ENCODE results near the gene ARRDC1.
"Not testable (repeated sequence)": the region's sequence is repeated elsewhere in the genome, so short reads cannot be mapped to it uniquely, and the experiment has no call there.

ARRDC1 gene, protein sequence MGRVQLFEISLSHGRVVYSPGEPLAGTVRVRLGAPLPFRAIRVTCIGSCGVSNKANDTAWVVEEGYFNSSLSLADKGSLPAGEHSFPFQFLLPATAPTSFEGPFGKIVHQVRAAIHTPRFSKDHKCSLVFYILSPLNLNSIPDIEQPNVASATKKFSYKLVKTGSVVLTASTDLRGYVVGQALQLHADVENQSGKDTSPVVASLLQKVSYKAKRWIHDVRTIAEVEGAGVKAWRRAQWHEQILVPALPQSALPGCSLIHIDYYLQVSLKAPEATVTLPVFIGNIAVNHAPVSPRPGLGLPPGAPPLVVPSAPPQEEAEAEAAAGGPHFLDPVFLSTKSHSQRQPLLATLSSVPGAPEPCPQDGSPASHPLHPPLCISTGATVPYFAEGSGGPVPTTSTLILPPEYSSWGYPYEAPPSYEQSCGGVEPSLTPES

DNA sequence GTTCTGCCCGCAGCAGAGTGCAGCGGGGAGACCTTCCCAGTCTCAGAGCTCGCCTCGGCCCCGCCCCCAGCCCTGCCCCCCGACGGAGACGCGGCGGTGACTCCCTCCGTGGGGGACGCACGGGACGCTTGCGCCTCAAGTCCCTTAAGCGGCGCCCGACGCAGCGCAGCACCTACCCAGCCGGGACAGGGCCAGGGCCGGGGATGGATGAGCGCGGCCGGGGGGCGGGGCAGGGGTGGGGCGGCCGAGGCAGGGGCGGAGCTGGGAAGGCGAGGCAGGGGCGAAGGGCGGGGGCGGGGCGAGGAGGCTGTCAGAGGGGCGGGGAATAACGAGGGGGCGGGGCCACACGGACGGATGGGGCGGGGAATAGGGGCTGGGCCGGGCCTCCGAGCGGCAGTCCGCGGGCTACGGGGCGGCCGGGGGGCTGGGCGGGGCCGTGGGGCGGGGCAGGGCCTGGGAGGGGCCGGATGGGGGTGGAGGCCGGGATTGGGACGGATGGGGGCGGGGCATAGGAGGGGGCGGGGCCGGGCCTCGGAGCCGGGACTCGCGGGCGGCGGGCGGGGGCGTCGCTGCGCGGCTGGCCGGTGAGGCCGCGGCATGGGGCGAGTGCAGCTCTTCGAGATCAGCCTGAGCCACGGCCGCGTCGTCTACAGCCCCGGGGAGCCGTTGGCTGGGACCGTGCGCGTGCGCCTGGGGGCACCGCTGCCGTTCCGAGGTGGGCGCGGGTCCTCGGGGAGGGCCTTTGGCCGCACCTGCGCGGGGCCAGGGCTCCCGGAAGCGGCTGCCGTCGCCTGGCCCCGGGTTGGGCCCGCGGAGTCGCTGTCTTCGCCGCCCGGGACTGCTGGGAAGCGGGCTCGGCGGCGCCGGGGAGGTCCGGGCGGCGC, at the start of gene ARRDC1:
Gene ARRDC1, plus strand, starts transcription at position 566 of the 884 bp plus-strand sequence. Its CDS starts 32 bp downstream, at position 598.
- peak; percentile 80 to 93 for DNase-seq

DNA sequence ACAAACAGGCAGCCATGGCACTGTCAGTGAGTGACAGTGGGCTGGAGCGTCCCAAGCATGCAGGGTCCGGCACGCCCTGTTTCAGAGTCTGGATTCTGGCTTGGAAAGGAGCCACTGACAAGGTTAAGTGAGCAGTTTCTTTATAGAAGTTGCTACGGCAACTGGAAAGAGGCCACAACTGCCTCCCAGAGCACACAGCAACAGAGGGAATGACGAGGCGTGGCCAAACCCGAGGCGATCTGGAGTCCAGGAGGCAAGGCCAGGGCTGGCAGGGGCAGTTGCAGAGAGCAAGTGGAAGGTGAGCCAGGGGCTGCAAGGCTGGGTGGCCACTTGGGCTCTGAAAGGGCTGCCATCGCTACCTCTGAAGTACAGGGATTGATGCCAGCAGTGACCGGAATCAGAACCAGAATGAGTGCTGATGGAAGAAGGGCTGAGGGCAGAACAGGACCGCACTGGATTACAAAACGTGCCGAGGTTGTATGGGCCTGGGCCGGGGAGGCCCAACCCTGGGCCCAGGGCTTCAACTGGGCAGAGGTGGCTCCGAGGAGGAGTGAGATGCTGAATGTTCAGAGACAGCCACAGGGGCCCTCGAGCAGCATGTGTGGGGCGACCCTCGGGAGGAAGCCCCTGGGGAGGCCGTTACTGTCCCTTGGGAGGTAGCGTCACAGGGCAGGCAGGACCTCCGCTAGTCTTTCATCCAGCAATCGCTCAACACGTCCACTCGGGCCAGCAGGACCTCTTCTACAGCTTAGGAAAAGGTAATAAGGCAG, 49.2 kb upstream of the ARRDC1 start:
- DNase-seq: no peak

DNA sequence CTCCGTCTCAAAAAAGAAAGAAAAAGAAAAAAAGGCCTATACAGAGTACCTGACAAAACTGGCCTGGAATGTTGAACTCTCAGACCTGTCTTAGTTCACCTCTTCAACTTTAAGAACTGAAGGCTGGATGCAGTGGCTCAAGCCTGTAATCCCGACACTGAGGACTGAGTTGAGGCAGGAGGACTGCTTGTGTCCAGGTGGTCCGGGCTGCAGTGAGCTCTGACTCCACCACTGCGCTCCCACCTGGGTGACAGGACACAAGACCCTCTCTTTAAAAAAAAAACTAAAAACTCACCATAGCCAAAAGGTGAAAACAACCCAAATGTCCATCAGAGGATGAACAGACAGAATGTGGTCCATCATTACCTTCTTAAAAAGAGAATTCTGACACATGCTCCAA, 47.4 kb upstream of the ARRDC1 start:
- DNase-seq: no peak

DNA sequence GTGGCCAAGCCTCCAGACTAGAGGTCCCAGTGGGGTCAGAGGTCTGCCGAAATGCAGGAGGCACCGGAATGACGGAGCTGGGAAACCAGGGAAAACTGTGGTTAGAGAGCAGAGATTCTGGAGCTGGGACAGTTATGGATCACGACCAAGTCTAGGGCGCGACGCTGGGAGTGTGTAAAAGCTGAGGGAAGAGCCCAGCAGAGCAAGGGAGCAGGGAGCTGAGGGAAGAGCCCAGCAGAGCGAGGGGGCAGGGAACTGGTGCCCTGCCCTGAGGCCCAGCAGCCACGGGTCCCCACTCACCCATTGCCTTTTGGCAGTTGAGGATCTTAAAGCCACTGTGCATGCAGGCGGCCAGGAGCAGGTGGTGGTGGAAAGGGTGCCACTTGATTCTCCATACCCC, 41.4 kb upstream of the ARRDC1 start:
- no peak for DNase-seq

DNA sequence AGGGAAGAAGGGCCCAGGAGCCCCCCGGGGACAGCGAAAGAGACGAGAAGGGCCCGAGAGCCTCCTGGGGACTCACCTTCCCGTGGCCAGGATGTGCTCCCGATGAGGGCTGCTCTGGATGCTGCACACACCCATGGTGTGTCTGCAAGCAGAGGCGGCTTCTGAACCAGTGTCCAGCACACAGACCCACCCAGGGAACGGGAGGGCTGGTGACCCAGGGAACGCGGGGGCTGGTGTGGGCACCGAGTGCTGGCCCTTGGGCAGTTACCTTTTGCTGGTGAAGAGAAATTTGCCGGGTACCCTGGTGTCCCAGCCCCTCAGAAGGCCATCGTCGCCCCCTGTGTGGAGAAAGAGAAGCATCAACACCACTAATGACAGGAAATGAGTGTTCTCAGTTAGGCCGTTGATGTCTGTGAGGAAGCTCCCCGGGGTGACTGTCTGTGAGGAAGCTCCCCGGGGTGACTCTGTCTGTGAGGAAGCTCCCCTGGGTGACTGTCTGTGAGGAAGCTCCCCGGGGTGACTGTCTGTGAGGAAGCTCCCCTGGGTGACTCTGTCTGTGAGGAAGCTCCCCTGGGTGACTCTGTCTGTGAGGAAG, 40.6 kb upstream of the ARRDC1 start:
- DNase-seq: no peak

DNA sequence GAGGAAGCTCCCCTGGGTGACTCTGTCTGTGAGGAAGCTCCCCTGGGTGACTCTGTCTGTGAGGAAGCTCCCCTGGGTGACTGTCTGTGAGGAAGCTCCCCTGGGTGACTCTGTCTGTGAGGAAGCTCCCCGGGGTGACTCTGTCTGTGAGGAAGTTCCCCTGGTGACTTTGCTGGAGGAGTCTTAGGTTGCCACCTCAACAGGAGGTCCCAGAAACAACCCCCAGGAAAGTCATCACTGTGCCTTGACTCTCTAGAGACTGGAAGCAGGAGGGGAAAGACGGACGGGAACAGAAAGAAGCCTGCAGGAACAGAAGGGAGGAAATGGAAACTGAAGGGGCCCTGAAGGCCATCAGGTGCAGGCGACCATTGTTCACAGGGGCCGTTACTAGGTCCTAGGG, 37.0 kb upstream of the ARRDC1 start:
- DNase-seq: not testable (repeated sequence)

DNA sequence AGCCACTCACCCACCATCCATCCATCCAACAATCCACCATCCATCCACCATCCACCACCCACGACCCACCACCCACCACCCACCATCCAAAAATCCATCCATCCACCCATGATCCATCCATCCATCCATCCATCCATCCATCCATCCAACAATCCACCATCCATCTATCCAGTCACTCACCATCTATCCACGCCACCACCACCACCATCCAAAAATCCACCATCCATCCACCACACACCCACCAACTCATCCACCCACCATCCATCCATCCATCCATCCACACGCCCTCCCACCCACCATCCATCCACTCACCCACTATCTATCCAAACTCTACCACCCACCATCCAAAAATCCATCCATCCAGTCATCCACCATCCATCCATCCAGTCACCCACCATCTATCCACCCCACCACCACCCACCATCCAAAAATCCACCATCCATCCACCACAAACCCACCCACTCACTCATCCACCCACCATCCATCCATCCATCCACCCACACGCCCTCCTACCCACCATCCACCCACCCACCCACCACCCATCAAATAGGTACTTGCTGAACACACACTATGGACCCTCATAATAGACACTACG, 35.8 kb upstream of the ARRDC1 start:
- no peak for DNase-seq

DNA sequence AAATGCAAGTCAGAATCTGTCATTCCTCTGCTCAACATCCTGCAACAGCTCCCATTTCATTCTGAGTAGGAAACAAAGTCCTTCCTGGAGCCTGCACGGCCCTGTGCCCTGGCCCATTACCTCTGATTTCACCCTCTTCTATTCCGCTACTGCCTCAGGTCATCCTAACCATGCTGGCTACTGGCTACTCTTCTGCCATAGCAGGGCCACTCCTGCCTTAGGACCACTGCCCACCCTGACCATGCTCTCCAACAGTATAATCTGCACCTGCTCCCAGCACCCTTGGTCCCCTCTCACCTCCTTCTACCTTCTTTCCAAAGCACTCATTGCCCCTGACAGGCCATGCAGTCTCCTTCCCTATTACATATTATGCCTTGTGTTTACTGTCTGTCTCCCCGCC, 34.9 kb upstream of the ARRDC1 start:
- no peak for DNase-seq

DNA sequence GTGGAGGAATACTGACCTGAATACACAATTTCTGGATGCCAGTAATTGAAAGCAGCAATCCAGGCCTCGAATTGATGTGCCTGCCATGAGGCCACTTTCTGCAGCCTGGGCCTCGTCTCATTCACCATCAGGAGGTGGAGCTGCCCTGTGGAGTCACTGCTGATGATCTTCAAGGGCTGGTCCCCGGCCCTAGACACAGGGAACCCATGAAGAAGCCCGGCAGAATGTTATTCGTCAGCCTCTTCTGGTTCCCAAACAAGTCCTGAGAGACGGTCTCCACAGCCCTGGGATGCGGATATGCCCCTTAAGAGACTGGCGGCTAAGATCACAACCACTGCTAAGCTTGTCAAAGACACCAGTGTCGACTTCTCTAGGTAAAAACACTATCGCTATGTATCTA, 31.3 kb upstream of the ARRDC1 start:
- DNase-seq: no peak

DNA sequence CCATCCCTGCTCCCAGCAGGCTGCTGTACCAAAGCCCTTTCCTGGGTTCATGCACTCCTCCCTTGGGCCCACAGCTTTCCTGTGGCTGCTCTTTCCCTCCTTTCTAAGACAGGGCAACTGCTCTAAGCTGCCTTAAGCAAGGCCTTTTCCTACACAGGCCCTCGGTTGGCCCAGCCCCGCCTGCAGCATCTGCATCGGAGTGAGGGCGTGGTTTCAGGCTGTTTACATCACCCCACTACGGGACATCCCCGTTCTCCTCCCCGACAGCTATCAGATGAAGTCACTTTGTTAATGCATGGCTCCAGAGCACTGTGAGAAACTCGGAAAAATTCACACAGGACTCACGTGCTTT, 30.1 kb upstream of the ARRDC1 start:
- no peak for DNase-seq

DNA sequence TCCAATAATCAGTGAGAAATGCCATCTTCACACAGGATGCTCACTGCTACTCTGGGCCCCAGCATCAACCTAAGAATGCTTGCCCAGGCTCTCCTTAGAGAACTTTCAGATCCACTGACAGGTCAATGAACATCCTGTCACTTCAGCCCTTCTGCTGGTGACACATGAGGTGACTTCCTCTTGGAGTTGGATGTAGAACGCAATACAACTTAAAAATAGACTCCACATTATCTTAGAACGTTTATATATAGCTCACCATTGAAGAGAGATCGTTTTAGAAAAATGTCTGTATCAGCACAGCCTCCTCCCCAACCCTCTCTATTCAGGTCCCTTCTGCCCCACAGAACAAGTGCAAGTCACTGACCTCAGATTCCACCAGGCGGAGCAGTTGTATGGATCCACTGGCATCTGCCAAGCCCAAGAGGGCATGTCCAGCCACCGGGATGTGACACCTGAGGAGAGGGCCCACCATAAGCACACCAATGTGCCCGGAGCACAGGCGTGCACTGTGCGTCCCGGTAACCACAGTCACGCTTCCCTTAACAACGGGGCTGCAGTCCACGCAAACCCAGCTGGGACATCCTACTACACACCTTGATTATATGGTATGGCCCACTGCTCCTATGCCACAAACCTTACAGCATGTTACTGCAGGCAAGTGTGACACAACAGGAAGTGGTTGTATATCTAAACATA, 29.6 kb upstream of the ARRDC1 start:
- no peak for DNase-seq

DNA sequence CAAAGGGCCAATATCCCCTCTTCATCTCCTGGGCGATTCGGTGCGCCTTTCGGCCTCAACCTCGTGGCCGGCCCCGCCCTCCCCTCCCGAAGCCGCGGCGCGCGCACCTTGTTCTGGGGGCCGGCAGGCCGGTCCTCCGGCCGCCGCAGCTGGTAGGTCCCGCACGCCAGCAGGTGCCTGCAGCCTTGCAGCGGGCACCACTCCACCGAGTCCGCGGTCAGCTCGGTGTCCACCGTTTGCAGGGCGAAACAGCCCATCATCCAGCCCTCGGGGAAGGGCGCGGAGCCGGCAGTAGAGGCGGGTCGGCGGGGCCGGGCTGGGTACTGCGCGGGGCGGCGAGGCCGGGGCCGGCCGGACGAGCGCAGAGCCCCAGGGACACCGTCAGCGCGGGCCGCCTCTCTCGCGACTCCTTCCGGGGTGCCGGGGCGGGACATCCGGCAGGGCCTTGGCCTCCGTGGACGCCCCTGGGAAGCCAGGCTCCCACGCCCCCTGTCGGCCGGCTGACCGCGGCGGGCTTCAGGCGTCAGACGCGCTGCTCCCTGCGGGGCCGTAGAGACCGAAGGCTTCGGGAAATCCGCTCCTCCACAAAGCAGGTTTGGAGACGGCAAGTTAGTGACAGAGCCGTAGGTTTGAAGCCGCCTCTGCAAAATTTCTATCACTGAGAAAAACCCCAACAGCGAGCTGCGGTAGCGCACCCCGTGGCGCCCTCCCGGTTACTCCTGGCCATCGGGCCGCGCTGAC, 26.8 kb upstream of the ARRDC1 start, which contains the start of gene DPH7:
Gene DPH7, minus strand, starts transcription at position 408 of the 741 bp plus-strand sequence. Its CDS starts 148 bp downstream, at position 260.
- DNase-seq: peak; percentile 52 to 94

DNA sequence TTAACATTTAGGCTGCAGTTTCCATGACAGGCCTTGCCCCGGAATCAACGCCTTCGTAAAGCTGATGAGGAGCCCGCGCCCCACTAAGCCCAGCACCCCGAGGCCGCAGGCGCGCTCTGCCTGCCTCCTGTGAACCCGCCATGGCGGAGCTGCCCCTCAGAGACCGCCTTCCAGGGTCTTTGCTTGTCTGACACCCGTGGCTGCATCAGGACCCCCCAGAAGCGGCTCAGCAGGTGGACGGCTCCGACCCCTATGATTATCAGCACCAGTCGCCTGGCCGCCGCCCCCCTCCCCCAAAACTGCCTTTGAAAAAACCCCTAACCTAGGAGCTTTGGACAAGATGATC, 26.3 kb upstream of the ARRDC1 start:
- DNase-seq: no peak

DNA sequence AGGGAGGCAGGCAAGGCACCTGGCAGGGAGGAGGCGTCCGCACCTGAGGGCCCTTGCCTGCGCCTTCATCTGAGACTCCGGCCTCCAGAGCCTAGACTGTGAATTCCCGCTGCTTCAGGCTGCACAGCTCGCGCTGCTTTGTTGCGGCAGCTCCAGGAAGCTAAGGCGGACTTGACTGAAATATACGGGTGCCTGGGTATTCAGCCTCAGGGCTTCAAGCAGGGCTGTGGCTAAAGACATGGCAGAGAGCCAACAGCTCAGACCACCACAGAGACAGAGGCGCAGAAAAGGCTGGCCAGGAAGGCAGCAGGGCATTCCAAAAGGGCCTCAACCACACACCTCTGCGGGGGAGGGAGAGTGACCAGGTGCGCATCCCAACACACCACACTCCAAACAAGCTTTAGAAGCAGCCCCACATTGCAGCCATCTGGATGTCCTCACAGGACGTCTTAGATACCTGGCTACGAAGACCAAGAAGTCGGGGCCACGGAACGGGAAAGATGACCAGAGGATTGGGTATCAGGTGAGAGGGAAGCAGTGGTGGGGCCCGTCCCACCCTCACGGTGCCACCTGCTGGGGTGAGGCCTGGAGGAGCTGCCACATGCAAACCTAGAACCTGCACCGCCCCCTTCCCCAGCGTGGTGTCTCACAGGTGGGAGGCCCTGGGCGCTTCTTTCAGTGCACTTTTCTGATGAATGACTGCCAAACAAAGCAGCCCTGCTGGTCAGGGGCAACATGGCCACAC, 25.1 kb upstream of the ARRDC1 start:
- no peak for DNase-seq

DNA sequence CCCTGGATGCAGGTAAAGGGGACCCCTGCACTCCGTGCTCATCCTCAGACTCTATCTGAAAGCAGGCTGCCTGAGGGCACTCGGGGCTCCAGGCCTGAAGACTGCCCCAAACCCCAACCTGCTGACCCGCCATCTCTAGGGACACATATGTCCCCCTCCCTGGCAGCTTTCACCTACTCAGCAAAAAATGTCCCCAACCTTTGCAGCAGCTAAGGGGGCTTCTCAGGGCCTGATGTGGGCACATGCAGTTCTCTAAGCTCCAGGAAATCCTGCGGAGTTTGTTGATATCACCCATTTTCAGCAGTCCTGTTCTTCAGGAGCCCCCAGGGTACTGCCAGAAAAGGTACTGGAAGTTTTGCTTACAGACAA, 24.5 kb upstream of the ARRDC1 start:
- DNase-seq: no peak

DNA sequence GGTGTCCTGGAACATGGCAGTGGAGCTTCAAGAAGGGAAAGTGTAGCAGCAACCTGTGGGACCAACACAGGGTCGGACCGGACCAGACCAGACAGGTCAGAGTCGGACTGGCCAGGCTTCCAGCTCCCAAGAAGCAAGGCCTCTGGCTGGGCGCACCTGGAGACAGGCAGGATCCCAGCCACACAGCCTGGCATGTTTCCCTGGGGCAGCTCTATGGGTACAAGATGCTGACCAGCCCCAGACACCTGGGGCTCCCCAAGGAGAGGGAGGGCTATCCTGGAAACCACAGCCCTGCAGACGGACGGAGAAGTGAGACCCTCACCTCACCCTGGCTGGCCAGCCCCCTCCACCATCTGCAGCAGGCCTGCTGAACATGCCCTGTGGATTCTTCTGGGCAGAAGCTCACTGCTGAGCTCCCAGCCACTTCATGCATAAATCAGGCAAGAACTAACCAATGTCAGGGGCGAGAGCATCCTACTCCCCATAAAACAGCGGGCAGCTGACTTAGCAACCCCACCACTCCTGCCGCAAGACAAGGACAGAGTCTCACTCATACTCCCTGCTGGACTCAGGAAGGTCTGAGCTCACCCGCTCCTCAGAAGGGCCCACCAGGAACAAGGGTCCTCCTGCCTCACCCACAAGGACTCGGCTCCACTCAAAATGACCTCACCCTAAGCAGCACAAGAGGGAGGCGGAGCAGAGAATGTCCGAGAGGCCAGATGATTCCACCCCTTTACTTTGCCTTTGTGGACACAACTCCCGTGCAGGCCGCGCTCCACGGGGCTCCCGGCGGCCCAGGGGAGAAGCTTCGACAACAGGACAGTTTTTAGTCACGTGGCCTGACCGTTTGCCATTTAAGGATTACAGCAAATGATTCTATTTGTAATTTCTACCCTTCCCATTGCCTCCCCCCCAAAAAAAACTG, 23.9 kb upstream of the ARRDC1 start:
- no peak for DNase-seq

DNA sequence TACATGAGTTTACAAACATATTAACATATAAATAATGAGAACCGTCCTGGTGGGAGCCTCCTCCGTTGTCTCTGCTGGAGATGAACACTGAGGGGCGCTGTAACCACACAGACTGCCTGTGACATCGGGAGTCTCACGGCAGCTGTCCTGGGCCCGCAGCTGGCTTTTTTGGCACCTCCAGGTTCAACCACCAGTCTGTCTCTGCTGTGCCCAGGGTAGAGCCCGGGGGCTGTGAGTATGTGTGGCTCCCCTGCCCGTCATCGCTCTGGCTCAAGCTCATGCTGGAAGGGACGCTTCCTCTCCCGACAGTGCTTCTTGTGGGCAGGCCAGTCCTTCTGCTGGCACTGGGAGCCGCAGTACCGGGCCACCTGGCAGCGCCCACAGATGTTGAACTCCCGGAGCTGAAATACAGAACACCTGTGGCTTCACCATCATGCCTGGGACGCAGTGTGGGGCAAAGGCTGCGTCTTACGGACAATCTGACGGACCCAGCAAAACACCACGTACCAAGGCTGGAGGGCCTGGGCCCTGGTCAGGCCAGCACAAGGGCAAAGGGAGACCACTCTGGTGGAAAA, 23.1 kb upstream of the ARRDC1 start:
- DNase-seq: peak in 1 of 2 experiments; percentile 55

DNA sequence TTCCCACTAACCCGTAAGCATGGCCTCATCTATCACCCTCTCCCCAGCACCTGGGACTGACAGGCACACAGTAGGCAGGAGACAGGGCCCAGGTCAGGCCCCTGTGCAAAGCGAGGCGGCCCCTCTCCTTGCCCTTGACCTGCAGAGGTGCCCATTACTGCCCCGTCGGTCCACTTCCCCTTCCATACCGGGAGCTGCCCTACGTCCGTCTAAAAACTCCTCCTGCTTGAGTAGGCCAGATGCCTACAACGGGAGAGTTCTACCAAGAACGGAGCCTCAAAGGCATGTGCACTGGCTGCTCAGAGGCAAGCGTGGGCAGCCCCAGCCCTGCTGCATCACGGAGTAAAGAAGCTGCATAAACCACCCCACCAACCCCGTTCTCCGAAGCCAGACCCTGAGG, 22.1 kb upstream of the ARRDC1 start:
- no peak for DNase-seq

DNA sequence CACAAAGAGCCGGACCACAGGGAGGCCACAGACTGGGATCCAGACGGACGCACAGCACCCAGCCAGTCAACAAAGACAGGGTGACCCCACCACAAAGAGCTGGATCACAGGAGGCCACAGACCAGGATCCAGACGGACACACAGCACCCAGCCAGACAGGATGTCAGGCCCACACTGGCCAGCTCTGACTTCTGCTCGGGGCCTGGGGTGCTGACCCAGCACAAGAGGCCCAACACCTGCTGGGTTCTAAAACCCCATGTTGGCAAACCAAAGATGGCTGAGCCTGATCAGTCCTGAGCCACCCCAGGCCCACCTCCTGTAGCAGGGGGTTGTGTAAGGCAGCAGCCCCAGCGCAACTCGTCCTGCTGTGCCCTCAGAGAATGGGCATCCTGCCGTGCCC, 21.5 kb upstream of the ARRDC1 start:
- DNase-seq: no peak

Data from NCI-H526 (cell line).